ENCODE data around the gene ANO10. TPM values are rescaled to one million over a fixed set of nuclear protein-coding genes. Genes with fewer than 3 reads are reported as not detected.
A peak's percentile ranks its signal among the peaks of the same experiment; 100 is the strongest.
"Not testable (repeated sequence)": the region's sequence is repeated elsewhere in the genome, so short reads cannot be mapped to it uniquely, and the experiment has no call there.

The ANO10 gene, protein sequence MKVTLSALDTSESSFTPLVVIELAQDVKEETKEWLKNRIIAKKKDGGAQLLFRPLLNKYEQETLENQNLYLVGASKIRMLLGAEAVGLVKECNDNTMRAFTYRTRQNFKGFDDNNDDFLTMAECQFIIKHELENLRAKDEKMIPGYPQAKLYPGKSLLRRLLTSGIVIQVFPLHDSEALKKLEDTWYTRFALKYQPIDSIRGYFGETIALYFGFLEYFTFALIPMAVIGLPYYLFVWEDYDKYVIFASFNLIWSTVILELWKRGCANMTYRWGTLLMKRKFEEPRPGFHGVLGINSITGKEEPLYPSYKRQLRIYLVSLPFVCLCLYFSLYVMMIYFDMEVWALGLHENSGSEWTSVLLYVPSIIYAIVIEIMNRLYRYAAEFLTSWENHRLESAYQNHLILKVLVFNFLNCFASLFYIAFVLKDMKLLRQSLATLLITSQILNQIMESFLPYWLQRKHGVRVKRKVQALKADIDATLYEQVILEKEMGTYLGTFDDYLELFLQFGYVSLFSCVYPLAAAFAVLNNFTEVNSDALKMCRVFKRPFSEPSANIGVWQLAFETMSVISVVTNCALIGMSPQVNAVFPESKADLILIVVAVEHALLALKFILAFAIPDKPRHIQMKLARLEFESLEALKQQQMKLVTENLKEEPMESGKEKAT
- total RNA-seq: 39.0 and 54.0 TPM in 2 replicates

DNA sequence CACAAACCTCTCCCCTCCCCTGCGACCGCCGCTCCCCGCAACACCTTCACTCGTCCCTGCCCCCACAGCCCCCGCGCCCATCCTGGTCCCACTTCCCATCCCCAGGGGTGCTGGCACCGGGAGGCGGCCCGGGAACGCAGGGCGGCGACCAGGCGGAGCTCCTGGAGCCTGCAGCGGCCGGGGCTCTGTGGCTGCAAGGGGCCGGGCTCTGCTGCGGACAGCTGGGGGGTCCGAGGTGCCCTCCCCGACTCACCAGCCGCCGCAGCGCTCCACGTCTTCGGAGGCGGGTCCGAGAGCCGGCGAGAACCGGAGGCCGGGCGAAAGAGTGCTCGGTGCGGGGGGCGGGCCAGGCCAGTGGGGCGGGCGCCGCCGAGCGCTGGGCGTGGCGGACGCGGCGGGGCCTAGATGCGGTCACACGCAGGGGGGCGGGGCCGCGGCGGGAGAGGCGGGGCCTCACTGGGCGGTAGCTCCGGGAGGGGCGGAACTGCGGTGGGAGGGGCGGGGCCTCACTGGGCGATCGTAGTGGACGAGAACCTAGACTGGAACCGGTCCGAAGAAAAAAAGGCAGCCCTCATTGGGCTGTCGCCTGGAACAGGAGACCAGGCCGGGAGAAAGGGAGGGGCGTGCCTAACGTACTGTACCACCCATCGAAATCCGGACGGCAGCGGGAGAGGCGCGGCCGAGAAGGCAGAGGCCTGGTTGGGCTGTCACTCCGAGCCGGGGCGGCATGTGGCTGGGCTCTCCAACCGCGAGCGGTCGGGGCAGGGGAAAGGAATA, at the start of gene ANO10:
Gene ANO10, minus strand, starts transcription at position 356 of the 777 bp plus-strand sequence. CDS start 16,159 bp downstream, outside the sequence.
- TF ChIP-seq, protein P1, sequence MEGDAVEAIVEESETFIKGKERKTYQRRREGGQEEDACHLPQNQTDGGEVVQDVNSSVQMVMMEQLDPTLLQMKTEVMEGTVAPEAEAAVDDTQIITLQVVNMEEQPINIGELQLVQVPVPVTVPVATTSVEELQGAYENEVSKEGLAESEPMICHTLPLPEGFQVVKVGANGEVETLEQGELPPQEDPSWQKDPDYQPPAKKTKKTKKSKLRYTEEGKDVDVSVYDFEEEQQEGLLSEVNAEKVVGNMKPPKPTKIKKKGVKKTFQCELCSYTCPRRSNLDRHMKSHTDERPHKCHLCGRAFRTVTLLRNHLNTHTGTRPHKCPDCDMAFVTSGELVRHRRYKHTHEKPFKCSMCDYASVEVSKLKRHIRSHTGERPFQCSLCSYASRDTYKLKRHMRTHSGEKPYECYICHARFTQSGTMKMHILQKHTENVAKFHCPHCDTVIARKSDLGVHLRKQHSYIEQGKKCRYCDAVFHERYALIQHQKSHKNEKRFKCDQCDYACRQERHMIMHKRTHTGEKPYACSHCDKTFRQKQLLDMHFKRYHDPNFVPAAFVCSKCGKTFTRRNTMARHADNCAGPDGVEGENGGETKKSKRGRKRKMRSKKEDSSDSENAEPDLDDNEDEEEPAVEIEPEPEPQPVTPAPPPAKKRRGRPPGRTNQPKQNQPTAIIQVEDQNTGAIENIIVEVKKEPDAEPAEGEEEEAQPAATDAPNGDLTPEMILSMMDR (IDR thresholded peaks at IDR 0.05; ENCODE audit: insufficient read depth, low read depth, low read length): no peak
- peak; percentile 99 for DNase-seq (ENCODE audit: low read depth)
- peak within 1 kb of the TSS; percentile 92 for H3K4me3 ChIP-seq (ENCODE audit: low read depth, low read length)

DNA sequence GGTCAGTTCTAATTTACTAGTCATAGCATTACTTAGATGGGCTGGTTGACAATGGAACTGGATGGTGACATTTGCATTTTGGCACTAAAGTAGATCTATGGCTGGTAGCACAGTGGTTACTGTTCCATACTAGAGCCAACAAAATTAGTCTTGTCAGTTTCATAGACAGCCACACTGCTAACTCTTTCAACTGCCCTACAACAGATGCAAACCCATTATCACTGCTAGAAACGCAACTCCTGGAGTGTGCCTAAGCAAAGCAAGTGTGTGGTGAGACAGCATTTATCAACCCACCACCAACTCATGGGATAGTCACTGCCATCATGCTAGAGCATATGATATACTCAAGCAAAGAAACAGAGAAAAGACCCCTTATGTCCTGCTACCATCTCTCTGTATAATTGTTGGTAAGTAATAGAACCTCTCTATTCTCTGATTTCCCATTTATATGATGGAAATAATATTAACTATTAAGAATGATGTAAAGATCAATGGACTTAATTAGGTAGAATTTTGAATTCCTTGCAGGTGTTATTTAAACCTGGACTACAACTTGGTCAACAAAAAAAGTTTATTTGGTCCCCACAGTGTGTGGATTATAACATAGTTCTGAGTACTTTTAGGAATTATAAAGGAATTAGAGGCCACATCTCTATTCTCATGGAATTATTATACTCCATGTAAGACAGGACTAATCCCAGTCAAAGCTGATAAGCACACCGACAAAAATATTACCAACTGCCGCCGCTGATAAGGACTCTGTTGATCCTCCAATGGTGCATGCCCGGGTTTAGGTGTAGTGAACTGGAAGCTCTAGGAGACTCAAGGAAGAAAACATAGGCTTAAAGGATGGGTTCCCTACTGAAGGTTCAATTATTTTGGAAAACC, 49.1 kb upstream of the ANO10 start:
- DNase-seq (ENCODE audit: low read depth): no peak
- H3K4me3 ChIP-seq (ENCODE audit: low read depth, low read length): no peak overlapping the region
- TF ChIP-seq, protein P1 (IDR thresholded peaks at IDR 0.05; ENCODE audit: insufficient read depth, low read depth, low read length): no peak

DNA sequence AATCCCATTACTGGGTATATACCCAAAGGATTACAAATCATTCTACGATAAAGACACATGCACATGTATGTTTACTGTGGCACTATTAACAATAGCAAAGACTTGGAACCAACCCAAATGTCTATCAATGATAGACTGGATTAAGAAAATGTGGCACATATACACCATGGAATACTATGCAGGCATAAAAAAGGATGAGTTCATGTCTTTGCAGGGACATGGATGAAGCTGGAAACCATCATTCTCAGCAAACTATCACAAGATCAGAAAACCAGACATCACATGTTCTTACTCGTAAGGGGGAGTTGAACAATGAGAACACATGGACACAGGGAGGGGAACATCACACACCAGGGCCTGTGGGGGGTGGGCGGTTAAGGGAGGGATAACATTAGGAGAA, 43.2 kb upstream of the ANO10 start:
- not testable (repeated sequence) for H3K4me3 ChIP-seq (ENCODE audit: low read depth, low read length); DNase-seq (ENCODE audit: low read depth)

DNA sequence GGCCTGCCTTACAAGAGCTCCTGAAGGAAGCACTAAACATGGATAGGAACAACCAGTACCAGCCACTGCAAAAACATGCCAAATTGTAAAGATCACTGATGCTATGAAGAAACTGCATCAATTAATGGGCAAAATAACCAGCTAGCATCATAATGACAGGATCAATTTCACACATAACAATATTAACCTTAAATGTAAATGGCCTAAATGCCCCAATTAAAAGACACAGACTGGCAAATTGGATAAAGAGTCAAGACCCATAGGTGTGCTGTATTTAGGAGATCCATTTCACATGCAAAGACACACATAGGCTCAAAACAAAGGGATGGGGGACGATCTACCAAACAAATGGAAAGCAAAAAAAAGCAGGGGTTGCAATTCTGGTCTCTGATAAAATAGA, 39.6 kb upstream of the ANO10 start:
- not testable (repeated sequence) for H3K4me3 ChIP-seq (ENCODE audit: low read depth, low read length)

DNA sequence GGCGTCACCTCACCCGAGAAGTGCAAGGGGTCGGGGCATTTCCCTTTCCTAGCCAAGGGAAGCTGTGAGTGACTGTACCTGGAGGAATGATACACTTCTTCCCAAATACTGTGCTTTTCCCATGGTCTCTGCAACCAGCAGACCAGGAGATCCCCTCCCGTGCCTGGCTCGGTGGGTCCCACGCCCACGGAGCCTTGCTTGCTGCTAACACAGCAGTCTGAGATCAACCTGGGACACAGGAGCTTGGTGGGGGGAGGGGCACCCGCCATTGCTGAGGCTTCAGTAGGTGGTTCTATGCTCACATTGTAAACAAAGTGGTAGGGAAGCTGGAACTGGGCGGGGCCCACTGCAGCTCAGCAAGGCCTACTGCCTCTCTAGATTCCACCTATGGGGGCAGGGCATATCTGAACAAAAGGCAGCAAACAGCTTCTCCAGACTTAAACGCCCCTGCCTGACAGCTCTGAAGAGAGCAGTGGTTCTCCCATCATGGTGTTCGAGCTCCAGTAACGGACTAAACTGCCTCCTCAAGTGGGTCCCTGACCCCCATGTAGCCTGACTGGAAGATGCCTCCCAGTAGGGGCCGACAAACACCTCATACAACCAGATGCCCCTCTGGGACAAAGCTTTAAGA, 37.6 kb upstream of the ANO10 start:
- DNase-seq (ENCODE audit: low read depth): no peak
- TF ChIP-seq, protein P1 (IDR thresholded peaks at IDR 0.05; ENCODE audit: insufficient read depth, low read depth, low read length): no peak
- no peak overlapping the region for H3K4me3 ChIP-seq (ENCODE audit: low read depth, low read length)

More for the DNA sequence above, 39.6 kb upstream of the ANO10 start:
- not testable (repeated sequence) for DNase-seq (ENCODE audit: low read depth)

DNA sequence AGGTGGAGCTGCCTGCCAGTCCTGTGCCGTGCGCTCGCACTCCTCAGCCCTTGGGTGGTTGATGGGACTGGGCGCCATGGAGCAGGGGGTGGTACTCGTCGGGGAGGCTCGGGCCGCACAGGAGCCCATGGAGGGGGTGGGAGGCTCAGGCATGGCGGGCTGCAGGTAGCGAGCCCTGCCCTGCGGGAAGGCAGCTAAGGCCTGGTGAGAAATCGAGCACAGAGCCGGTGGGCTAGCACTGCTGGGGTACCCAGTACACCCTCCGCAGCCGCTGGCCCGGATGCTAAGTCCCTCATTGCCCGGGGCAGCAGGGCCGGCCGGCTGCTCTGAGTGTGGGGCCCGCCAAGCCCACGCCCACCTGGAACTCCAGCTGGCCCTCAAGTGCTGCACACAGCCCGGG, 34.6 kb upstream of the ANO10 start:
- not testable (repeated sequence) for DNase-seq (ENCODE audit: low read depth); H3K4me3 ChIP-seq (ENCODE audit: low read depth, low read length)

DNA sequence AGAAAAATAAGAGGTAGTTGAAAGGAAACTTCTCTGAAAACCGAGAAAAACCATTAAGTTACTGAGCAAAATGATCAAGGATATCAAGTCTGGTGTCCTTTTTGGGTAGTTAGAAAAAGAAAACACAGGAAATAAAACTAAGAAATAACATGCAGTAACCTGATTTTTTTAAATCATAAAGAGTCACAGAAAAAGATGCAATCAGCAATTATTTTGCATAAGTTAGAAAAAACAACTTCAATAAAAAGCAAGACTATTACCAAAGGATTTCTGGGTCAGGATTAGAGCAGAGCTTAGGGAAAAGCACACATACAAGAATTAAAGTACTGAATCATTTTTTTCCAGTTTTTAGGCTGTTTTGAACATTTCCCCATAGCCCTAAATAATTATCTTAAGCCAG, 28.5 kb upstream of the ANO10 start:
- no peak overlapping the region for H3K4me3 ChIP-seq (ENCODE audit: low read depth, low read length)
- DNase-seq (ENCODE audit: low read depth): no peak
- TF ChIP-seq, protein P1 (IDR thresholded peaks at IDR 0.05; ENCODE audit: insufficient read depth, low read depth, low read length): no peak
